Tibial artery (tissue), 4 donors: ENCODE results near the gene FUT7.

Source experiments
- DNase-seq, 2 donors: peaks; one replicate each; pipeline ENCODE4 v3.0.0-alpha.2; 2019
- H3K27ac ChIP-seq, 2 donors: fragments of 200-600 bp; sonication (generic) in 1 of 2; 1 replicate in 1 of 2; 2 replicates in 1 of 2; pipeline ENCODE4 v1.5.1; 2018 to 2019; ENCODE audit warnings: mild to moderate bottlenecking in 1 of 2
- H3K27me3 ChIP-seq, 2 donors: fragments of 200-600 bp; sonication (generic) in 1 of 2; one replicate each; pipeline versions ENCODE4 v1.5.1 to v1.6.0; 2016 to 2019
- H3K36me3 ChIP-seq, 3 donors: fragments of 200-600 bp; sonication (generic) in 2 of 3; one replicate each; pipeline ENCODE4 v1.5.1; 2016 to 2019; ENCODE audit warnings: mild to moderate bottlenecking in 2 of 3
- H3K4me1 ChIP-seq, 4 donors: fragments of 200-600 bp; sonication (generic) in 2 of 4; 1 replicate in 3 of 4; 2 replicates in 1 of 4; pipeline ENCODE4 v1.5.1; 2016 to 2019
- H3K4me3 ChIP-seq, 2 donors: fragments of 200-600 bp; sonication (generic) in 1 of 2; 1 replicate in 1 of 2; 2 replicates in 1 of 2; pipeline ENCODE4 v1.5.1; 2018 to 2019; ENCODE audit warnings: mild to moderate bottlenecking in 2 of 2
- H3K9me3 ChIP-seq, 3 donors: fragments of 200-600 bp; sonication (generic) in 1 of 3; one replicate each; pipeline ENCODE4 v1.5.1; 2016 to 2019
- CTCF ChIP-seq, 2 experiments: fragments of 200-600 bp in 1 of 2; fragments of 450-650 bp in 1 of 2; IDR thresholded peaks; one replicate each; pipeline ENCODE4 v1.5.1; 2017 to 2019; ENCODE audit warnings: antibody characterized with exemption in 2 of 2, mild to moderate bottlenecking in 1 of 2, moderate library complexity in 1 of 2
- intact Hi-C: fragments of 100-400 bp; cut with DNase I; formaldehyde crosslinking; loops from one replicate; pipeline ENCODE4 v1.15.0; 2023; ENCODE audit warnings: low total_unique reads

FUT7 gene

GRCh38 chr9:137031904-137032640 lies at the start of gene FUT7:
Gene FUT7 (minus strand): TSS chr9:137032088. CDS start chr9:137031991, 97 bp downstream.
- H3K4me1 ChIP-seq: peaks cover 0 to 35% (median 27%) of the 10 kb centered on the region in 4 donors
- H3K9me3 ChIP-seq: no peaks in the 10 kb centered on the region
- H3K36me3 ChIP-seq: peaks cover 0 to under 1% (median 0%) of the 10 kb centered on the region in 3 donors
- no peak within 1 kb of the TSS for H3K27ac ChIP-seq
- TF ChIP-seq CTCF (IDR thresholded peaks at IDR 0.05): no peak
- H3K27me3 ChIP-seq: peaks cover 0 to 18% of the 10 kb centered on the region in 2 donors
- intact Hi-C loops: no loop called here
- no peak within 1 kb of the TSS for H3K4me3 ChIP-seq
- no peak for DNase-seq

- H3K4me3 ChIP-seq: no peak overlapping the region
- no peak for TF ChIP-seq CTCF (IDR thresholded peaks at IDR 0.05)
- intact Hi-C loops: no loop called here
- H3K27me3 ChIP-seq: peaks cover 0 to 33% of the 10 kb centered on the region in 2 donors
- peaks cover 0 to 46% (median 28%) of the 10 kb centered on the region in 3 donors for H3K36me3 ChIP-seq
- no peak overlapping the region for H3K27ac ChIP-seq
- H3K9me3 ChIP-seq: no peaks in the 10 kb centered on the region
- peaks cover 4 to 36% (median 25%) of the 10 kb centered on the region in 4 donors for H3K4me1 ChIP-seq
- DNase-seq: no peak
Observed at GRCh38 chr9:137080260-137081122, 48.6 kb upstream of the FUT7 start.

- intact Hi-C loops: loop anchor here (5.0 kb wide), 1 partner anchor 37 kb away; no protein-coding TSS in a partner anchor
- Histone ChIP-seq H3K27ac (no peak overlapping the region), H3K4me1 (peaks cover 4 to 30% (median 22%) of the 10 kb centered on the region in 4 donors), H3K27me3 (peaks cover 0 to 33% of the 10 kb centered on the region in 2 donors), H3K36me3 (peaks cover 0 to 46% (median 28%) of the 10 kb centered on the region in 3 donors), H3K4me3 (no peak overlapping the region), H3K9me3 (no peaks in the 10 kb centered on the region)
- TF ChIP-seq CTCF (IDR thresholded peaks at IDR 0.05): no peak
- DNase-seq: no peak
Observed at GRCh38 chr9:137079401-137079787, 47.5 kb upstream of the FUT7 start.

GRCh38 chr9:137078701-137079400 lies 47.0 kb upstream of the FUT7 start:
- Histone ChIP-seq H3K36me3 (peaks cover 0 to 46% (median 28%) of the 10 kb centered on the region in 3 donors), H3K27me3 (peaks cover 0 to 33% of the 10 kb centered on the region in 2 donors), H3K9me3 (no peaks in the 10 kb centered on the region), H3K4me3 (peak overlapping the region in 1 of 2 donors; percentile 65), H3K4me1 (peaks cover 4 to 30% (median 22%) of the 10 kb centered on the region in 4 donors), H3K27ac (no peak overlapping the region)
- intact Hi-C loops: loop anchor here (5.0 kb wide), 1 partner anchor 37 kb away; no protein-coding TSS in a partner anchor
- TF ChIP-seq CTCF (IDR thresholded peaks at IDR 0.05): no peak
- no peak for DNase-seq
